Measurements from ENCODE around the gene DUS1L. TPM values are rescaled to one million over a fixed set of nuclear protein-coding genes. Genes with fewer than 3 reads are reported as not detected.
A peak's percentile ranks its signal among the peaks of the same experiment; 100 is the strongest.

DUS1L gene
- total and polyA plus RNA-seq, 9 donors: 15.0 to 72.4 (median 62.5) TPM

DNA sequence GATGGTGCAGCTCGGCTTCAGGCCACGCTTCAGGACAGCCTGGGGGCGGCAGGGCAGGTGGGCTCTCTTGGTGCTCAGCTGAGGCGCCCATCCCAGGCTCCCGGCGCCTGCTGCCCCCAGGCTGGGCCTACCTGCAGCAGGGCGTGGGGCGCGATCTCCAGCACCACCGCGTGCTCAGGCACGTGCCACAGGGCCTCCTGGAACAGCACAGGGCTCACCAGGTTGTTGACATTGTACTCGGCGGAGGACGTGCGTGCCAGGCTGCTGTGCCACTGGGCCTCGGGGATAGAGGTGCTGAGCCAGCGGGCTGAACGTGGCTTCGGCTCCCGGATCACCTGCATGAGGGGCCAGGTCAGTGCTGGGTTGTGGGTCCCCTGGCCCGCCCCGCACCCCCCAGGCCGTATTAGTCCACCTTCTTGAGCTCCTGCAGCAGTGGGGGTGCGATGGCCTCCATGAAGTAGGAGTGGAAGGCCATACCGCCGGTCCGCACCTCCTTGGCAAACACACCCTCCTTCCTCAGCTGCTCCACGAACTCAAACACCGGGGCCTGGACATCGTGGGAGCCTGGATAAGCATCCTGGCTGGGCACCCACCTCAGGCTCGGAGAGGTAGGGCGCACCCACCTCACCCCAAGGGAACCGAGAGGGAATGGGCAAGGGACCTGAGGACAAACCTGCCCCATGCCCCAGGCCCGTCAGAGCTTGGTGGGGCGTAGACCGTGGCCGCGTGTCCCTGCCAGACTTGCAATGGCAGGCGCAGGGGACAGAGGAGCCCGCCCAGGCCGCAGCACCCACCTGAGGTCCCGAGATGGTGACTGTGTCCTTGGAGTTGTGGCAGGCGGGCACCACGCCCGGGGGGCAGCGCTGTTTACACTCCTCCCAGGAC, 23.5 kb upstream of the DUS1L start:
- H3K4me1 ChIP-seq (ENCODE audit: insufficient read depth): no peaks in the 10 kb centered on the region
- peak in 3 of 5 donors; percentile 17 to 34 (median 24) for DNase-seq
- no peak overlapping the region for H3K27ac ChIP-seq
- intact Hi-C loops (cut with DNase I): no loop called here
- H3K27me3 ChIP-seq: no peaks in the 10 kb centered on the region
- TF ChIP-seq EP300 (IDR thresholded peaks at IDR 0.05) (no peak), CTCF (IDR thresholded peaks at IDR 0.05) (no peak), POLR2A (IDR thresholded peaks at IDR 0.05) (no peak)
- no peaks in the 10 kb centered on the region for H3K9me3 ChIP-seq
- H3K36me3 ChIP-seq: no peaks in the 10 kb centered on the region
- 89 to 94% (median 92%) methylated on average over 43 to 47 of the region's 47 CpGs for WGBS, 3 donors
- H3K4me3 ChIP-seq: no peak overlapping the region

DNA sequence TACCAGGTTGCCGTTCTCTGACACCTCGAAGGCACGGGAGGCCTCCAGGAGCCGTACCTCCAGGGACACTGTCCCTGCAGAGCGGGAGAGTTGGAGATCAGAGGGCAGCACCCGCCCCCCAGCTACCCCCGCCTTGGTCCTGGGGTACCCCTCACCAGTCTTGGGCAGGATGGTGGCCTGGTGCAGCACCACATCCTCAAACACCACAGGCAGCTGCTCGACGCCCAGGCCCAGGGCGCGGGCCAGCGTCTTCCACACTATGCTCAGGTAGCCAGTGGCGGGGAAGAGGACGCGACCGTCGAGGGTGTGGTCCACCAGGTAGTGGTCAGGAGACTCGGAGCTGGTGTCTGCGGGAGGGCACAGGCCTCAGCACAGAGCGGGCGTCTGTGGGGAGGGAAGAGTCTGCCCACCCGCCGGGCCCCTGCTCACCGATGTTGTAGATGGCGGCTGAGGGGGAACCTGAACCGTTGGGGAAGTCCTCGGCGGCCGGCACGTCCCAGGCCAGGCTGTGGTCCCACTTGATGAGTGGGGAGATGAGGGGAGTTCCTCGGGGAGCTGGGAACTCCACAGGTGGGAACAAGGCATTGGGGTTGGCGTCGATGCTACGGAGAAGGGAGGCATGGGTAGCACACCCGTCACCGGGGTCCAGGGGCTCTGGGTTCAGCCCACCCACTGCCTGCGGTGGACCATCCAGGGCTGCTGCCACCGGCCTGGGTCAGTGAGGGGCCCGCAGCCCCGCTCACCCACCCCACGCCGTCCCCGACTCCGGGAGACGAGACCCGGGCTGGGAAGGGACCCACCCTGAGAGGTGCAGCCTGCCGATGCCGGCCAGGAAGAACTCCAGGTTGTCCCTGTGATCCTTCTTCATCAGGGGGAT, 22.6 kb upstream of the DUS1L start:
- H3K9me3 ChIP-seq: no peaks in the 10 kb centered on the region
- no peaks in the 10 kb centered on the region for H3K27me3 ChIP-seq
- H3K36me3 ChIP-seq: no peaks in the 10 kb centered on the region
- no peak overlapping the region for H3K4me3 ChIP-seq
- DNase-seq: peak in 3 of 5 donors; percentile 20 to 38 (median 29)
- H3K4me1 ChIP-seq (ENCODE audit: insufficient read depth): no peaks in the 10 kb centered on the region
- 92 to 96% (median 92%) methylated on average over 47 to 48 of the region's 48 CpGs for WGBS, 3 donors
- H3K27ac ChIP-seq: no peak overlapping the region
- no peak for TF ChIP-seq CTCF (IDR thresholded peaks at IDR 0.05)
- intact Hi-C loops (cut with DNase I): no loop called here

DNA sequence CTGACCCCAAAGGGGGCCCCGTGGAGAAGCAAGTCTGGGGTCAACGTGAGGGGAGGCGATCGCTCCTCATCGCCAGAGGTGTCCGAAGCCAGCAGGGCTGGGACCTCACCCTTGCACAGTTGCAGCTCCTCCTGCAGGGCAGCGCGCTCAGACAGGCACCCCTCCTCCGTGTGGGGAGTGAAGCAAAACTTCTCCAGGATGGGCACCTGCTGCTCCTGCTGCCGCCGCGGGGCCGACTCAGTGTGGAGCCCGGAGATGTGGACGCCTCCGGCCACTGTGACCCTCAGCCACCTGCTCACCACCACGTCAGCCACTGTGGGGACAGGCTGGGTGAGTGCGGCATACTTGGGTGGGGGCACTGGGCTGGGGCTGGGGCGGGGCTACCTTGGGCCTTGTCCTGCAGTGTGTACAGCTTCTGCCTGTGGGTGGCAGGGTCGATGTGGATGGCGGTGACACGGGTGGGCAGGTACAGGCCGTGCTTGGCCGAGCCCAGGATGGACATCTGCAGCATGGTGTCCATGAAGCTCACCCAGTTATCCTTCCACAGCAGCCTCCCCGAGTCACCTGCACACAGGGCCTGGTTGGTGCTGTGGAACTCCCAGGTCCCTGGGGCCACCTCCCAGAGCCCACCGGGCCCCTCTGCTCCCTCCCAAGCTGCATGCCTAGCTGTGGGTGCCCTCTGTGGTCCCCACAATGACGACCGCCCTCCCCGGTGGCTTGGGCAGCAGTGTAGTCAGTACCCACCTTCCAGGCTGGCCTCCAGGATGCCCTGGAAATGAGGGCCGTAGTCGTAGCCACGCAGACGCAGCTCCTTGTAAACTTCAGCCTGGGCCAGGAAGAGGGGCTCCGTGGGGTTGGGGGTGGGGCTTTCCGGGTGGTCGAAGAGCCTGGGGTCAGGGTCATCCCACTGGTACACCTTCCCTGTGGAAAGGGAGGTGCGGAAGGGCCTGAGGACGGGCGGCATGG, 21.6 kb upstream of the DUS1L start:
- no peaks in the 10 kb centered on the region for H3K27me3 ChIP-seq
- no peaks in the 10 kb centered on the region for H3K36me3 ChIP-seq
- DNase-seq: no peak
- H3K4me3 ChIP-seq: no peak overlapping the region
- H3K27ac ChIP-seq: no peak overlapping the region
- no peak for TF ChIP-seq POLR2A (IDR thresholded peaks at IDR 0.05)
- no peak for TF ChIP-seq EP300 (IDR thresholded peaks at IDR 0.05)
- TF ChIP-seq CTCF (IDR thresholded peaks at IDR 0.05): no peak
- intact Hi-C loops (cut with DNase I): no loop called here
- H3K4me1 ChIP-seq (ENCODE audit: insufficient read depth): no peaks in the 10 kb centered on the region
- no peaks in the 10 kb centered on the region for H3K9me3 ChIP-seq
- WGBS, 3 donors: 82 to 88% (median 86%) methylated on average over 36 to 39 of the region's 39 CpGs
